OCI-LY1 (cell line): ENCODE measurements around the gene TSR3.

Experiments
- CTCF ChIP-seq: fragments of 200-600 bp; sonication (generic), shearing (Covaris generic); IDR thresholded peaks from 2 replicates; pipeline ENCODE4 v1.5.1; 2017; ENCODE audit warnings: mild to moderate bottlenecking, antibody characterized with exemption, low read length, moderate library complexity, mixed read lengths
- EZH2 ChIP-seq: fragments of 200-600 bp; sonication (generic), shearing (Covaris generic); IDR thresholded peaks from 2 replicates; pipeline ENCODE4 v1.8.0; 2017; ENCODE audit warnings: borderline replicate concordance, mixed run types, mild to moderate bottlenecking, antibody characterized with exemption, low read length, moderate library complexity, mixed read lengths

DNA sequence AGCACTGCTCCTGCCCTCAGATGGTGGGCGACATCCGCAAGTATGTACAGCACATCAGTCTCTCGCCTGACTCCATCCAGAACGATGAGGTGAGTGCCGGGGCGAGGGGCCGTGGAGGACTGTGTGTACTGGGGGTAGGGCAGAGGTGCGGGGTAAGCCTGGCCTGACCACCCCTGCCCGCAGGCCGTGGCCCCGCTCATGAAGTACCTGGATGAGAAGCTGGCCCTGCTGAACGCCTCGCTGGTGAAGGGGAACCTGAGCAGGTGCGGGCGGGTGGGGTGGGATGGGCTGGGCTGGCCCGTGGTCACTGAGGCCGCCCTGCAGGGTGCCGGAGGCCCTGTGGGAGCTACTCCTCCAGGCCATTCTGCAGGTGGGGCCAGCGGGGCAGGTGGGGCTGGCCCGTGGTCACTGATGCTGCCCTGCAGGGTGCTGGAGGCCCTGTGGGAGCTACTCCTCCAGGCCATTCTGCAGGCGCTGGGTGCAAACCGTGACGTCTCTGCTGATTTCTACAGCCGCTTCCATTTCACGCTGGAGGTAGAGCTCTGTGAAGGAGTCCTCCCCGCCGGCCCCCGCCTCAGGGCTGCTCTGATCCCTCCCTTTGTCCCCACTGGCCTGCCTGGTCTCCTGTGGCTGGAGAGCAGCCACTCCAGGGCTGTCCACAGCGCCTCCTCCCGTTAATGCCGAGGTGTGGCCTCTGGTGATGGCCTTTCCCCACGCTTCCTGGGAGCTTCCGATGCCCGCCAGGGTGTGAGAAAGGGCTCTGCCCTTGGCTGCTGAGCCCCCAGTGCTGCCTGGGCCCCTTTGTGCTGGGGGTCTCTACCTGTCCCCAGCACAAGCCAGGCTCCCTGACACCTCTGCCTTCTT, 5.0 kb downstream of the TSR3 start:
- TF ChIP-seq EZH2 (no peak), CTCF (no peak)
